SK-N-SH treated with all-trans-retinoic acid at 6 μM for 48 hours (cell line): ENCODE results near the gene TCERG1L.

Source experiments
- ATAC-seq: fragments of 200-7000 bp; cut with Tn5 transposase; 3 replicates; pipeline ENCODE4 v1.9.1; 2020; ENCODE audit warnings: mild to moderate bottlenecking, moderate library complexity
- BACH2 ChIP-seq: fragments of 250-450 bp; sonication (Bioruptor Pico); IDR thresholded peaks from 2 replicates; pipeline ENCODE4 v1.9.0; 2021; ENCODE audit warnings: mild to moderate bottlenecking, borderline replicate concordance
- CSDC2 ChIP-seq: fragments of 250-450 bp; sonication (Bioruptor Pico); IDR thresholded peaks from 2 replicates; pipeline ENCODE4 v1.5.0; 2020; ENCODE audit warnings: mild to moderate bottlenecking, moderate library complexity
- ESRRG ChIP-seq: fragments of 250-450 bp; sonication (Bioruptor Pico); IDR thresholded peaks from 2 replicates; pipeline ENCODE4 v1.6.1; 2021; ENCODE audit warnings: mild to moderate bottlenecking
- ISL1 ChIP-seq: fragments of 250-450 bp; sonication (Bioruptor Pico); IDR thresholded peaks from 2 replicates; pipeline ENCODE4 v2.1.2; 2022; ENCODE audit warnings: mild to moderate bottlenecking, moderate library complexity
- OSR1 ChIP-seq: fragments of 250-450 bp; sonication (Bioruptor Pico); IDR thresholded peaks from 2 replicates; pipeline ENCODE4 v1.8.0; 2022; ENCODE audit warnings: moderate library complexity, mild to moderate bottlenecking, inconsistent platforms
- PPARA ChIP-seq: fragments of 250-450 bp; sonication (Bioruptor Pico); IDR thresholded peaks from 2 replicates; pipeline ENCODE4 v1.5.0; 2020; ENCODE audit warnings: mild to moderate bottlenecking, borderline replicate concordance
- RARB ChIP-seq: fragments of 250-450 bp; sonication (Bioruptor Pico); IDR thresholded peaks from 2 replicates; pipeline ENCODE4 v1.8.0; 2021; ENCODE audit warnings: mild to moderate bottlenecking, moderate library complexity
- SNAI2 ChIP-seq: fragments of 250-450 bp; sonication (Bioruptor Pico); IDR thresholded peaks from 2 replicates; pipeline ENCODE4 v1.5.0; 2020; ENCODE audit warnings: mild to moderate bottlenecking, moderate library complexity
- TCF4 ChIP-seq: fragments of 250-450 bp; sonication (Bioruptor Pico); IDR thresholded peaks from 2 replicates; pipeline ENCODE4 v1.8.0; 2021; ENCODE audit warnings: mild to moderate bottlenecking, moderate library complexity, borderline replicate concordance
- TOX ChIP-seq: fragments of 250-450 bp; sonication (Bioruptor Pico); IDR thresholded peaks from 2 replicates; pipeline ENCODE4 v1.8.0; 2021; ENCODE audit warnings: mild to moderate bottlenecking, moderate library complexity, borderline replicate concordance
- ZC3H10 ChIP-seq: fragments of 250-450 bp; sonication (Bioruptor Pico); IDR thresholded peaks from 2 replicates; pipeline ENCODE4 v1.5.1; 2021; ENCODE audit warnings: mild to moderate bottlenecking, moderate library complexity
- ZFP3 ChIP-seq: fragments of 250-450 bp; sonication (Bioruptor Pico); IDR thresholded peaks from 2 replicates; pipeline ENCODE4 v1.5.0; 2020; ENCODE audit warnings: mild to moderate bottlenecking, moderate library complexity
- ZFP30 ChIP-seq: fragments of 450-650 bp; formaldehyde crosslinking; IDR thresholded peaks from 2 replicates; pipeline ENCODE4 v1.5.0; 2022; ENCODE audit warnings: mild to moderate bottlenecking, moderate library complexity
- ZNF565 ChIP-seq: fragments of 450-650 bp; formaldehyde crosslinking; conservative IDR thresholded peaks from 2 replicates; pipeline ENCODE4 v1.5.0; 2020; ENCODE audit warnings: low read depth, mild to moderate bottlenecking, moderate library complexity
- ZNF70 ChIP-seq: fragments of 450-650 bp; formaldehyde crosslinking; IDR thresholded peaks from 2 replicates; pipeline ENCODE4 v1.5.0; 2020; ENCODE audit warnings: mild to moderate bottlenecking, moderate library complexity
- ZNF8 ChIP-seq: fragments of 450-650 bp; formaldehyde crosslinking; IDR thresholded peaks from 2 replicates; pipeline ENCODE4 v1.5.0; 2020; ENCODE audit warnings: mild to moderate bottlenecking, moderate library complexity
- TF ChIP-seq, protein P1 (sequence below): fragments of 250-450 bp; sonication (Bioruptor Pico); IDR thresholded peaks from 2 replicates; pipeline ENCODE4 v1.8.0; 2021; ENCODE audit warnings: low read depth, mild to moderate bottlenecking, moderate library complexity, borderline replicate concordance
- TF ChIP-seq, protein P2 (sequence below): fragments of 250-450 bp; sonication (Bioruptor Pico); IDR thresholded peaks from 2 replicates; pipeline ENCODE4 v1.5.1; 2021; ENCODE audit warnings: mild to moderate bottlenecking, moderate library complexity
- TF ChIP-seq, protein P3 (sequence below): fragments of 250-450 bp; sonication (Bioruptor Pico); IDR thresholded peaks from 2 replicates; pipeline ENCODE4 v1.5.0; 2020; ENCODE audit warnings: mild to moderate bottlenecking, moderate library complexity
- TF ChIP-seq, protein P4 (sequence below): fragments of 250-450 bp; sonication (Bioruptor Pico); IDR thresholded peaks from 2 replicates; pipeline ENCODE4 v1.5.1; 2020; ENCODE audit warnings: low read depth, mild to moderate bottlenecking, moderate library complexity
- TF ChIP-seq, protein P5 (sequence below): fragments of 250-450 bp; sonication (Bioruptor Pico); IDR thresholded peaks from 2 replicates; pipeline ENCODE4 v1.8.0; 2020; ENCODE audit warnings: mild to moderate bottlenecking, moderate library complexity, borderline replicate concordance

Gene TCERG1L

DNA sequence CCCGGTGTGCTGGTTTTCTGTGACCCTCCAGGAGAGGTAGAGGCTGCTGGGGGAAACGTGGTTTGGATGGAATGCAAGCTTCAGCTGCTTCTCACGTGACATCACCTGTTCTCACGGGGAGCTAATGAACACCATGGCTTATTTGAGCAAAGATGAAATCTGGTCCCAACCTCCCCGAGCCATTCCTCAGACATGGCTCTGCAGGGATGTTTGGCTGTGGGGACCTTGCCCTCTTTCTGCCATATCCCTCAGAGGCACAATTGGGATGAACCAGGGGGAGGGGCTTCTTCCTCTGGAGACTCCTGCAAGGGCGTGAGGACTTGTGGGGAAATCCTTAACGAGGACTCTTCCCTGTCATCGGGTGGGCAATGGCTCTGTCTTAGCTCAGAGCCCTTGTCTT is 236.8 kb downstream of the TCERG1L start (continued):
- TF ChIP-seq SNAI2 (CRISPR knock-in tag) (no peak), PPARA (no peak), ZNF565 (CRISPR knock-in tag) (no peak), OSR1 (CRISPR knock-in tag) (no peak), ZNF70 (CRISPR knock-in tag) (no peak)
- TF ChIP-seq, protein P1, sequence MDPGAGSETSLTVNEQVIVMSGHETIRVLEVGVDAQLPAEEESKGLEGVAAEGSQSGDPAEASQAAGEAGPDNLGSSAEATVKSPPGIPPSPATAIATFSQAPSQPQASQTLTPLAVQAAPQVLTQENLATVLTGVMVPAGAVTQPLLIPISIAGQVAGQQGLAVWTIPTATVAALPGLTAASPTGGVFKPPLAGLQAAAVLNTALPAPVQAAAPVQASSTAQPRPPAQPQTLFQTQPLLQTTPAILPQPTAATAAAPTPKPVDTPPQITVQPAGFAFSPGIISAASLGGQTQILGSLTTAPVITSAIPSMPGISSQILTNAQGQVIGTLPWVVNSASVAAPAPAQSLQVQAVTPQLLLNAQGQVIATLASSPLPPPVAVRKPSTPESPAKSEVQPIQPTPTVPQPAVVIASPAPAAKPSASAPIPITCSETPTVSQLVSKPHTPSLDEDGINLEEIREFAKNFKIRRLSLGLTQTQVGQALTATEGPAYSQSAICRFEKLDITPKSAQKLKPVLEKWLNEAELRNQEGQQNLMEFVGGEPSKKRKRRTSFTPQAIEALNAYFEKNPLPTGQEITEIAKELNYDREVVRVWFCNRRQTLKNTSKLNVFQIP (CRISPR knock-in tag), result no peak
- TF ChIP-seq, protein P2, sequence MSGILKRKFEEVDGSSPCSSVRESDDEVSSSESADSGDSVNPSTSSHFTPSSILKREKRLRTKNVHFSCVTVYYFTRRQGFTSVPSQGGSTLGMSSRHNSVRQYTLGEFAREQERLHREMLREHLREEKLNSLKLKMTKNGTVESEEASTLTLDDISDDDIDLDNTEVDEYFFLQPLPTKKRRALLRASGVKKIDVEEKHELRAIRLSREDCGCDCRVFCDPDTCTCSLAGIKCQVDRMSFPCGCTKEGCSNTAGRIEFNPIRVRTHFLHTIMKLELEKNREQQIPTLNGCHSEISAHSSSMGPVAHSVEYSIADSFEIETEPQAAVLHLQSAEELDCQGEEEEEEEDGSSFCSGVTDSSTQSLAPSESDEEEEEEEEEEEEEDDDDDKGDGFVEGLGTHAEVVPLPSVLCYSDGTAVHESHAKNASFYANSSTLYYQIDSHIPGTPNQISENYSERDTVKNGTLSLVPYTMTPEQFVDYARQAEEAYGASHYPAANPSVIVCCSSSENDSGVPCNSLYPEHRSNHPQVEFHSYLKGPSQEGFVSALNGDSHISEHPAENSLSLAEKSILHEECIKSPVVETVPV (CRISPR knock-in tag), result no peak

DNA sequence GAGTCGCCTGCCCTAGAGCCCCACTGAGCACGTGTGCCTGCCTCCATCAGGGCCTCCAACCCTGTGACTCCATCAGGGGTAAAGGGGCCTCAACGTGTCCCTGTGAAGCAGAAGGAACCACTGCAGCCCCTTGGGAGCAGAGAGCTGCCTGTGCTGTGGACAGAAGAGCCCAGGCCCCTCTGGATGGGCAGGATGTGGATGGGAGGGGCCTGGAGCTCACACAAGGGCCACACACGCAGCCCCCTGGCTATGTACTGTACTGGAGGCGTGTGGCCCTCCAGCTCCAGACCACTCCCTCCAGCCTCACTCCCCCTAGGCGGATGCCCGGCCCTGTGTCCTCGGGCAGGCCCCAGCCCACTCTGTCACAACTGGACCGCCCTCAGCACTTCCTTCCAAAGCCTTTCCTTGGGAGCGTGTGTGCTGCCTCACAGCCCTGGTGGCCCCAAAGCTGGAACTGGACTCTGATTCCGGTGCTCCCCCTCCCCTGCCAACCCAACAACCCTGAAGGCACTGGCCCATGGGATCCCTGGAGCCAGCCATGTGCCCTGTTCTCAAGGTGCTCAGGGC is 238.0 kb downstream of the TCERG1L start:
- ATAC-seq, result no peak
- TF ChIP-seq, protein P3, sequence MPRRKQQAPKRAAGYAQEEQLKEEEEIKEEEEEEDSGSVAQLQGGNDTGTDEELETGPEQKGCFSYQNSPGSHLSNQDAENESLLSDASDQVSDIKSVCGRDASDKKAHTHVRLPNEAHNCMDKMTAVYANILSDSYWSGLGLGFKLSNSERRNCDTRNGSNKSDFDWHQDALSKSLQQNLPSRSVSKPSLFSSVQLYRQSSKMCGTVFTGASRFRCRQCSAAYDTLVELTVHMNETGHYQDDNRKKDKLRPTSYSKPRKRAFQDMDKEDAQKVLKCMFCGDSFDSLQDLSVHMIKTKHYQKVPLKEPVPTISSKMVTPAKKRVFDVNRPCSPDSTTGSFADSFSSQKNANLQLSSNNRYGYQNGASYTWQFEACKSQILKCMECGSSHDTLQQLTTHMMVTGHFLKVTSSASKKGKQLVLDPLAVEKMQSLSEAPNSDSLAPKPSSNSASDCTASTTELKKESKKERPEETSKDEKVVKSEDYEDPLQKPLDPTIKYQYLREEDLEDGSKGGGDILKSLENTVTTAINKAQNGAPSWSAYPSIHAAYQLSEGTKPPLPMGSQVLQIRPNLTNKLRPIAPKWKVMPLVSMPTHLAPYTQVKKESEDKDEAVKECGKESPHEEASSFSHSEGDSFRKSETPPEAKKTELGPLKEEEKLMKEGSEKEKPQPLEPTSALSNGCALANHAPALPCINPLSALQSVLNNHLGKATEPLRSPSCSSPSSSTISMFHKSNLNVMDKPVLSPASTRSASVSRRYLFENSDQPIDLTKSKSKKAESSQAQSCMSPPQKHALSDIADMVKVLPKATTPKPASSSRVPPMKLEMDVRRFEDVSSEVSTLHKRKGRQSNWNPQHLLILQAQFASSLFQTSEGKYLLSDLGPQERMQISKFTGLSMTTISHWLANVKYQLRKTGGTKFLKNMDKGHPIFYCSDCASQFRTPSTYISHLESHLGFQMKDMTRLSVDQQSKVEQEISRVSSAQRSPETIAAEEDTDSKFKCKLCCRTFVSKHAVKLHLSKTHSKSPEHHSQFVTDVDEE, result no peak
- TF ChIP-seq RARB (CRISPR knock-in tag) (no peak), ZNF70 (CRISPR knock-in tag) (no peak), ZC3H10 (CRISPR knock-in tag) (no peak), ESRRG (no peak), BACH2 (CRISPR knock-in tag) (no peak), CSDC2 (CRISPR knock-in tag) (no peak), TCF4 (CRISPR knock-in tag) (no peak), SNAI2 (CRISPR knock-in tag) (no peak), ZNF8 (no peak), TOX (CRISPR knock-in tag) (no peak), PPARA (no peak), ISL1 (no peak), ZFP30 (CRISPR knock-in tag) (no peak), OSR1 (CRISPR knock-in tag) (no peak), ZNF565 (CRISPR knock-in tag) (no peak), ZFP3 (no peak)
- TF ChIP-seq, protein P4, sequence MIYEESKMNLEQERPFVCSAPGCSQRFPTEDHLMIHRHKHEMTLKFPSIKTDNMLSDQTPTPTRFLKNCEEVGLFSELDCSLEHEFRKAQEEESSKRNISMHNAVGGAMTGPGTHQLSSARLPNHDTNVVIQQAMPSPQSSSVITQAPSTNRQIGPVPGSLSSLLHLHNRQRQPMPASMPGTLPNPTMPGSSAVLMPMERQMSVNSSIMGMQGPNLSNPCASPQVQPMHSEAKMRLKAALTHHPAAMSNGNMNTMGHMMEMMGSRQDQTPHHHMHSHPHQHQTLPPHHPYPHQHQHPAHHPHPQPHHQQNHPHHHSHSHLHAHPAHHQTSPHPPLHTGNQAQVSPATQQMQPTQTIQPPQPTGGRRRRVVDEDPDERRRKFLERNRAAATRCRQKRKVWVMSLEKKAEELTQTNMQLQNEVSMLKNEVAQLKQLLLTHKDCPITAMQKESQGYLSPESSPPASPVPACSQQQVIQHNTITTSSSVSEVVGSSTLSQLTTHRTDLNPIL (CRISPR knock-in tag), result no peak
- TF ChIP-seq, protein P1 (CRISPR knock-in tag), result no peak
- TF ChIP-seq, protein P5, sequence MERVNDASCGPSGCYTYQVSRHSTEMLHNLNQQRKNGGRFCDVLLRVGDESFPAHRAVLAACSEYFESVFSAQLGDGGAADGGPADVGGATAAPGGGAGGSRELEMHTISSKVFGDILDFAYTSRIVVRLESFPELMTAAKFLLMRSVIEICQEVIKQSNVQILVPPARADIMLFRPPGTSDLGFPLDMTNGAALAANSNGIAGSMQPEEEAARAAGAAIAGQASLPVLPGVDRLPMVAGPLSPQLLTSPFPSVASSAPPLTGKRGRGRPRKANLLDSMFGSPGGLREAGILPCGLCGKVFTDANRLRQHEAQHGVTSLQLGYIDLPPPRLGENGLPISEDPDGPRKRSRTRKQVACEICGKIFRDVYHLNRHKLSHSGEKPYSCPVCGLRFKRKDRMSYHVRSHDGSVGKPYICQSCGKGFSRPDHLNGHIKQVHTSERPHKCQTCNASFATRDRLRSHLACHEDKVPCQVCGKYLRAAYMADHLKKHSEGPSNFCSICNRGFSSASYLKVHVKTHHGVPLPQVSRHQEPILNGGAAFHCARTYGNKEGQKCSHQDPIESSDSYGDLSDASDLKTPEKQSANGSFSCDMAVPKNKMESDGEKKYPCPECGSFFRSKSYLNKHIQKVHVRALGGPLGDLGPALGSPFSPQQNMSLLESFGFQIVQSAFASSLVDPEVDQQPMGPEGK (CRISPR knock-in tag), result no peak
